Measurements from ENCODE around the gene SNX25. TPM values are rescaled to one million over a fixed set of nuclear protein-coding genes. Genes with fewer than 3 reads are reported as not detected.

The SNX25 gene
- total and polyA plus RNA-seq, 7 donors: 5.3 to 13.0 (median 9.8) TPM

- intact Hi-C loops (cut with DNase I): loop anchor here (5.0 to 10.0 kb wide), 3 partner anchors 35 to 382 kb away; no protein-coding TSS in a partner anchor
- DNase-seq (no peak), ATAC-seq (no peak)
- Histone ChIP-seq H3K27ac (no peak overlapping the region), H3K27me3 (ENCODE audit: insufficient read depth in 3 of 3, low read length in 2 of 3) (no peaks in the 10 kb centered on the region), H3K4me3 (no peak overlapping the region), H3K4me1 (peaks cover 35% of the 10 kb centered on the region), H3K36me3 (ENCODE audit: insufficient read depth in 1 of 2, low read depth in 1 of 2) (no peaks in the 10 kb centered on the region), H3K9me3 (no peaks in the 10 kb centered on the region)
- WGBS, 3 donors: 91 to 98% (median 96%) methylated on average over 4 of the region's 4 CpGs
- TF ChIP-seq CTCF (IDR thresholded peaks at IDR 0.05): no peak
These were observed 3.2 kb downstream of the SNX25 start for GRCh38 chr4:185212581-185212980.

- WGBS, 3 donors: 92 to 99% (median 98%) methylated on average over 4 of the region's 4 CpGs
- Histone ChIP-seq H3K36me3 (ENCODE audit: insufficient read depth in 1 of 2, low read depth in 1 of 2) (no peaks in the 10 kb centered on the region), H3K9me3 (no peaks in the 10 kb centered on the region), H3K27me3 (ENCODE audit: insufficient read depth in 3 of 3, low read length in 2 of 3) (no peaks in the 10 kb centered on the region), H3K4me1 (peaks cover 38% of the 10 kb centered on the region), H3K27ac (no peak overlapping the region), H3K4me3 (no peak overlapping the region)
- intact Hi-C loops (cut with DNase I): loop anchor here (5.0 to 10.0 kb wide), 3 partner anchors 33 to 381 kb away; no protein-coding TSS in a partner anchor
- no peak for TF ChIP-seq CTCF (IDR thresholded peaks at IDR 0.05)
- DNase-seq (no peak), ATAC-seq (no peak)
These were observed 4.5 kb downstream of the SNX25 start for GRCh38 chr4:185213877-185214276.

- intact Hi-C loops (cut with DNase I): loop anchor here in 1 of 2 donors (10.0 kb wide), 1 partner anchor 380 kb away; no protein-coding TSS in a partner anchor
- no peaks in the 10 kb centered on the region for H3K27me3 ChIP-seq (ENCODE audit: insufficient read depth in 3 of 3, low read length in 2 of 3)
- no peak for TF ChIP-seq CTCF (IDR thresholded peaks at IDR 0.05)
- WGBS, 3 donors: 59 to 78% (median 65%) methylated on average over 2 of the region's 2 CpGs
- no peak overlapping the region for H3K27ac ChIP-seq
- H3K4me3 ChIP-seq: no peak overlapping the region
- DNase-seq: no peak
- H3K36me3 ChIP-seq (ENCODE audit: insufficient read depth in 1 of 2, low read depth in 1 of 2): no peaks in the 10 kb centered on the region
- H3K4me1 ChIP-seq: peaks cover 44% of the 10 kb centered on the region
- no peak for ATAC-seq
- H3K9me3 ChIP-seq: no peaks in the 10 kb centered on the region
These were observed 5.9 kb downstream of the SNX25 start for GRCh38 chr4:185215261-185215660.

- DNase-seq (no peak), ATAC-seq (no peak)
- Histone ChIP-seq H3K4me1 (peaks cover 31% of the 10 kb centered on the region), H3K4me3 (no peak overlapping the region), H3K27me3 (ENCODE audit: insufficient read depth in 3 of 3, low read length in 2 of 3) (no peaks in the 10 kb centered on the region), H3K27ac (no peak overlapping the region), H3K36me3 (ENCODE audit: insufficient read depth in 1 of 2, low read depth in 1 of 2) (no peaks in the 10 kb centered on the region), H3K9me3 (no peaks in the 10 kb centered on the region)
- no peak for TF ChIP-seq CTCF (IDR thresholded peaks at IDR 0.05)
- WGBS, 3 donors: 37 to 57% (median 49%) methylated on average over 6 of the region's 6 CpGs
- intact Hi-C loops (cut with DNase I): loop anchor here in 1 of 2 donors (10.0 kb wide), 1 partner anchor 377 kb away; no protein-coding TSS in a partner anchor
These were observed 8.1 kb downstream of the SNX25 start for GRCh38 chr4:185217408-185217975.

GRCh38 chr4:185218312-185218711 lies 8.9 kb downstream of the SNX25 start:
- peaks cover 31% of the 10 kb centered on the region for H3K4me1 ChIP-seq
- WGBS, 3 donors: 93 to 100% (median 98%) methylated on average over 2 of the region's 2 CpGs
- DNase-seq: no peak
- H3K27ac ChIP-seq: no peak overlapping the region
- TF ChIP-seq CTCF (IDR thresholded peaks at IDR 0.05): no peak
- no peaks in the 10 kb centered on the region for H3K9me3 ChIP-seq
- no peak overlapping the region for H3K4me3 ChIP-seq
- intact Hi-C loops (cut with DNase I): loop anchor here in 1 of 2 donors (10.0 kb wide), 1 partner anchor 376 kb away; no protein-coding TSS in a partner anchor
- no peaks in the 10 kb centered on the region for H3K36me3 ChIP-seq (ENCODE audit: insufficient read depth in 1 of 2, low read depth in 1 of 2)
- ATAC-seq: no peak
- no peaks in the 10 kb centered on the region for H3K27me3 ChIP-seq (ENCODE audit: insufficient read depth in 3 of 3, low read length in 2 of 3)

Measured in psoas muscle (tissue), 8 donors.